Stimulated activated effector memory CD8-positive, alpha-beta T cell treated with anti-CD3 and anti-CD28 coated beads, Interleukin-12 subunit alpha, Interleukin-12 subunit beta, amount 100 ng/mL, for 72 hours (primary cell): ENCODE measurements around the gene LRRC3.

Experiments
- ATAC-seq: fragments of 150-1000 bp; cut with Tn5 transposase; 2 replicates; pipeline ENCODE4 v1.10.0; 2021
- DNase-seq, 2 donors: peaks; one replicate each; pipeline ENCODE4 v3.0.0; 2021 to 2022; ENCODE audit warnings: low spot score in 2 of 2
- H3K27ac Mint-ChIP-seq: one replicate; pipeline ENCODE4 v1.8.0; 2022; ENCODE audit warnings: mild to moderate bottlenecking, mixed read lengths
- H3K36me3 Mint-ChIP-seq: one replicate; pipeline ENCODE4 v1.8.0; 2022; ENCODE audit warnings: mild to moderate bottlenecking, mixed read lengths
- H3K4me1 Mint-ChIP-seq: one replicate; pipeline ENCODE4 v1.8.0; 2022; ENCODE audit warnings: mixed read lengths
- H3K4me3 Mint-ChIP-seq: one replicate; pipeline ENCODE4 v1.8.0; 2022; ENCODE audit warnings: mild to moderate bottlenecking, mixed read lengths
- H3K9me3 Mint-ChIP-seq: one replicate; pipeline ENCODE4 v1.8.0; 2022; ENCODE audit warnings: mixed read lengths

Gene LRRC3

GRCh38 chr21:44420416-44421205 lies 34.7 kb upstream of the LRRC3 start:
- Mint-ChIP-seq H3K4me3 (no peak overlapping the region), H3K9me3 (no peaks in the 10 kb centered on the region), H3K4me1 (no peaks in the 10 kb centered on the region), H3K27ac (no peak overlapping the region), H3K36me3 (no peaks in the 10 kb centered on the region)
- no peak for ATAC-seq
- DNase-seq = no peak

GRCh38 chr21:44421901-44422840 lies 33.1 kb upstream of the LRRC3 start:
- no peaks in the 10 kb centered on the region for H3K4me1 Mint-ChIP-seq
- no peak overlapping the region for H3K4me3 Mint-ChIP-seq
- no peaks in the 10 kb centered on the region for H3K36me3 Mint-ChIP-seq
- ATAC-seq = no peak
- no peak for DNase-seq
- no peaks in the 10 kb centered on the region for H3K9me3 Mint-ChIP-seq
- H3K27ac Mint-ChIP-seq = no peak overlapping the region

- Mint-ChIP-seq H3K4me3 (no peak overlapping the region), H3K4me1 (peaks cover 7% of the 10 kb centered on the region), H3K9me3 (no peaks in the 10 kb centered on the region), H3K36me3 (no peaks in the 10 kb centered on the region), H3K27ac (no peak overlapping the region)
- DNase-seq = no peak
- no peak for ATAC-seq
These were observed 31.9 kb upstream of the LRRC3 start for GRCh38 chr21:44423312-44423821.

GRCh38 chr21:44423941-44424607 lies 31.2 kb upstream of the LRRC3 start:
- DNase-seq (no peak), ATAC-seq (peak; percentile 11)
- Mint-ChIP-seq H3K9me3 (no peaks in the 10 kb centered on the region), H3K27ac (no peak overlapping the region), H3K4me3 (no peak overlapping the region), H3K4me1 (peaks cover 7% of the 10 kb centered on the region), H3K36me3 (no peaks in the 10 kb centered on the region)

GRCh38 chr21:44424608-44425306 lies 30.6 kb upstream of the LRRC3 start:
- no peak for ATAC-seq
- no peak overlapping the region for H3K4me3 Mint-ChIP-seq

GRCh38 chr21:44425307-44425894 lies 29.9 kb upstream of the LRRC3 start:
- no peak overlapping the region for H3K4me3 Mint-ChIP-seq
- no peaks in the 10 kb centered on the region for H3K36me3 Mint-ChIP-seq
- ATAC-seq = no peak
- H3K9me3 Mint-ChIP-seq = peaks cover 6% of the 10 kb centered on the region
- H3K27ac Mint-ChIP-seq = no peak overlapping the region
- peaks cover 7% of the 10 kb centered on the region for H3K4me1 Mint-ChIP-seq
- no peak for DNase-seq

More at GRCh38 chr21:44424608-44425306, 30.6 kb upstream of the LRRC3 start:
- no peak for DNase-seq
- Mint-ChIP-seq H3K27ac (no peak overlapping the region), H3K9me3 (peaks cover 3% of the 10 kb centered on the region), H3K36me3 (no peaks in the 10 kb centered on the region), H3K4me1 (peaks cover 7% of the 10 kb centered on the region)

- Mint-ChIP-seq H3K4me3 (no peak overlapping the region), H3K36me3 (no peaks in the 10 kb centered on the region), H3K9me3 (peaks cover 10% of the 10 kb centered on the region), H3K27ac (no peak overlapping the region), H3K4me1 (peaks cover 7% of the 10 kb centered on the region)
- ATAC-seq (no peak), DNase-seq (no peak)
These were observed 29.2 kb upstream of the LRRC3 start for GRCh38 chr21:44425895-44426662.

- H3K36me3 Mint-ChIP-seq = no peaks in the 10 kb centered on the region
- DNase-seq = no peak
- H3K9me3 Mint-ChIP-seq = peaks cover 11% of the 10 kb centered on the region
- H3K27ac Mint-ChIP-seq = no peak overlapping the region
- no peak overlapping the region for H3K4me3 Mint-ChIP-seq
- no peak for ATAC-seq
- H3K4me1 Mint-ChIP-seq = peaks cover 7% of the 10 kb centered on the region
These were observed 28.6 kb upstream of the LRRC3 start for GRCh38 chr21:44426663-44427191.

- no peak for DNase-seq
- Mint-ChIP-seq H3K36me3 (no peaks in the 10 kb centered on the region), H3K9me3 (peaks cover 13% of the 10 kb centered on the region), H3K4me3 (no peak overlapping the region), H3K4me1 (peaks cover 7% of the 10 kb centered on the region), H3K27ac (no peak overlapping the region)
- no peak for ATAC-seq
These were observed 27.8 kb upstream of the LRRC3 start for GRCh38 chr21:44427241-44428120.

- no peak overlapping the region for H3K27ac Mint-ChIP-seq
- H3K4me1 Mint-ChIP-seq = peaks cover 7% of the 10 kb centered on the region
- peaks cover 13% of the 10 kb centered on the region for H3K9me3 Mint-ChIP-seq
- peak; percentile 55 to 77 for DNase-seq
- ATAC-seq = peak; percentile 61
- no peak overlapping the region for H3K4me3 Mint-ChIP-seq
- no peaks in the 10 kb centered on the region for H3K36me3 Mint-ChIP-seq
These were observed 26.9 kb upstream of the LRRC3 start for GRCh38 chr21:44428281-44428960.

GRCh38 chr21:44429894-44430293 lies 25.4 kb upstream of the LRRC3 start:
- no peaks in the 10 kb centered on the region for H3K36me3 Mint-ChIP-seq

GRCh38 chr21:44431300-44431699 lies 24.0 kb upstream of the LRRC3 start:
- Mint-ChIP-seq H3K36me3 (no peaks in the 10 kb centered on the region), H3K27ac (no peak overlapping the region), H3K4me1 (peaks cover 13% of the 10 kb centered on the region), H3K9me3 (peaks cover 13% of the 10 kb centered on the region), H3K4me3 (no peak overlapping the region)
- ATAC-seq (no peak), DNase-seq (no peak)

More at GRCh38 chr21:44429894-44430293, 25.4 kb upstream of the LRRC3 start:
- Mint-ChIP-seq H3K27ac (no peak overlapping the region), H3K9me3 (peaks cover 13% of the 10 kb centered on the region), H3K4me3 (no peak overlapping the region), H3K4me1 (peaks cover 7% of the 10 kb centered on the region)
- no peak for DNase-seq
- ATAC-seq = no peak
